Prostate gland (tissue), 2 donors: ENCODE data around the gene COL23A1. TPM values are rescaled to one million over a fixed set of nuclear protein-coding genes. Genes with fewer than 3 reads are reported as not detected.
"Not testable (repeated sequence)": the region's sequence is repeated elsewhere in the genome, so short reads cannot be mapped to it uniquely, and the experiment has no call there.

Experiments
- DNase-seq: peaks from one replicate; pipeline ENCODE4 v3.0.0-alpha.2; 2019; ENCODE audit warnings: low spot score
- H3K27ac ChIP-seq, 2 donors: fragments of 200-600 bp; sonication (generic); 2 replicates each; pipeline ENCODE4 v1.5.1; 2017 to 2019
- H3K27me3 ChIP-seq: fragments of 200-600 bp; sonication (generic); replicated peaks from 2 replicates; pipeline ENCODE4 v1.5.1; 2019; ENCODE audit not compliant: insufficient read depth
- H3K36me3 ChIP-seq, 2 donors: fragments of 200-600 bp; sonication (generic); 1 replicate in 1 of 2; 2 replicates in 1 of 2; pipeline versions ENCODE4 v1.5.1 to v1.8.1; 2017 to 2019
- H3K4me1 ChIP-seq: fragments of 200-600 bp; sonication (generic); replicated peaks from 2 replicates; pipeline ENCODE4 v1.5.1; 2019
- H3K4me3 ChIP-seq, 2 donors: fragments of 200-600 bp; sonication (generic); 2 replicates each; pipeline ENCODE4 v1.5.1; 2017 to 2019
- H3K9me3 ChIP-seq: fragments of 200-600 bp; sonication (generic); 2 replicates; pipeline ENCODE4 v1.5.1; 2017
- POLR2A ChIP-seq: fragments of 450-650 bp; IDR thresholded peaks from one replicate; pipeline ENCODE4 v1.6.1; 2016; ENCODE audit warnings: antibody characterized with exemption, mild to moderate bottlenecking
- POLR2AphosphoS5 ChIP-seq: sonication (generic); formaldehyde crosslinking; IDR thresholded peaks from one replicate; pipeline ENCODE4 v1.6.1; 2017; ENCODE audit warnings: antibody characterized with exemption
- WGBS: methylation state at CpG from one replicate; pipeline ENCODE4 v1.1.5; 2018; 5-methylcytosine and 5-hydroxymethylcytosine counted together
- intact Hi-C: fragments of 100-400 bp; cut with DNase I; formaldehyde crosslinking; loops from one replicate; pipeline ENCODE4 v1.14.2; 2022
- total RNA-seq, 2 donors: library from RNA; depleted of rRNA; stranded (reverse); fragments of >200 nt; gene quantifications; one replicate each; pipeline ENCODE4 v1.1.0, GENCODE V29; 2016
- TF ChIP-seq, protein P1 (sequence below), 4 experiments: fragments of 200-600 bp in 2 of 4; fragments of 450-650 bp in 2 of 4; sonication (generic) in 2 of 4; IDR thresholded peaks; 1 replicate in 3 of 4; 2 replicates in 1 of 4; pipeline ENCODE4 v1.5.1; 2016 to 2019; ENCODE audit warnings: antibody characterized with exemption in 4 of 4, mild to moderate bottlenecking in 2 of 4, moderate library complexity in 2 of 4

COL23A1 gene
- total RNA-seq, 2 donors from 2014 or later, result 2.7 to 6.1 TPM

- H3K9me3 ChIP-seq, result no peaks in the 10 kb centered on the region
- no peaks in the 10 kb centered on the region for H3K4me1 ChIP-seq
- peak overlapping the region in 1 of 2 donors; percentile 3 for H3K27ac ChIP-seq
- no peaks in the 10 kb centered on the region for H3K36me3 ChIP-seq
- WGBS, result 79% methylated on average over 12 of the region's 12 CpGs
- DNase-seq, result no peak
- H3K4me3 ChIP-seq, result no peak overlapping the region
- no peaks in the 10 kb centered on the region for H3K27me3 ChIP-seq
- TF ChIP-seq POLR2AphosphoS5 (no peak), POLR2A (no peak)
- intact Hi-C loops, result no loop called here
Observed at GRCh38 chr5:178304016-178304415, 286.2 kb downstream of the COL23A1 start.

DNA sequence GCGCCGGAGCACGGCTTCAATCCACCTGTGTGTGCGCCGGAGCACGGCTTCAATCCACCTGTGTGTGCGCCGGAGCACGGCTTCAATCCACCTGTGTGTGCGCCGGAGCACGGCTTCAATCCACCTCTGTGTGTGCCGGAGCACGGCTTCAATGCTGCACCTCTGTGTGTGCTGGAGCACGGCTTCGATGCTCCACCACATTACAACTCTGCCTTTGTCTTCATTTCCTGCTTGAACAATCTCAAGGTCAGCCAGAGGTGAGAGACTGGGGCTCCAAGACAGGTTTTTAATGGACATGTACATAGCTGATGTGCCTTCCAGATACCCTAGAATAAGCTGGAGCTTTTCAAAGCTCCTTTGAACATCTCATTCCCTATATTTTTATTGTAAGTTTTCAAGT lies 287.9 kb downstream of the COL23A1 start:
- DNase-seq, H3K27ac ChIP-seq, intact Hi-C loops, H3K36me3 ChIP-seq, H3K4me3 ChIP-seq, H3K4me1 ChIP-seq, H3K9me3 ChIP-seq, H3K27me3 ChIP-seq: not testable (repeated sequence)
- WGBS, result 80% methylated on average over 16 of the region's 16 CpGs

DNA sequence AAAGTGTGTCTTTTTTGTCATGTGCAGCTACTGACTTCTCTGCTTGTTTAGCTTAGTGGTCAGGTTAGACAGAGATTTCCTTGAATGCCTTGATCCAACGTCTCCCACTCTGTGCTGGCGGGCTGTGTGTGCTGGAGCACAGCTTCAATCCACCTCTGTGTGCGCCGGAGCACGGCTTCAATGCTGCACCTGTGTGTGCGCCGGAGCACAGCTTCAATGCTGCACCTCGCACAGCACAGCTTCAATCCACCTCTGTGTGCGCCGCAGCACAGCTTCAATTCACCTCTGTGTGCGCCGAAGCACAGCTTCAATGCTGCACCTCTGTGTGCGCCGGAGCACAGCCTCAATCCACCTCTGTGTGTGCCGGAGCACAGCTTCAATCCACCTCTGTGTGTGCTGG lies 288.6 kb downstream of the COL23A1 start:
- no peak overlapping the region for H3K4me3 ChIP-seq
- H3K9me3 ChIP-seq, result no peaks in the 10 kb centered on the region
- no peak for DNase-seq
- H3K4me1 ChIP-seq, result no peaks in the 10 kb centered on the region
- H3K36me3 ChIP-seq, result no peaks in the 10 kb centered on the region
- H3K27ac ChIP-seq, result no peak overlapping the region
- no peaks in the 10 kb centered on the region for H3K27me3 ChIP-seq
- intact Hi-C loops, result no loop called here
- TF ChIP-seq POLR2AphosphoS5 (no peak), POLR2A (no peak)
- TF ChIP-seq, protein P1, sequence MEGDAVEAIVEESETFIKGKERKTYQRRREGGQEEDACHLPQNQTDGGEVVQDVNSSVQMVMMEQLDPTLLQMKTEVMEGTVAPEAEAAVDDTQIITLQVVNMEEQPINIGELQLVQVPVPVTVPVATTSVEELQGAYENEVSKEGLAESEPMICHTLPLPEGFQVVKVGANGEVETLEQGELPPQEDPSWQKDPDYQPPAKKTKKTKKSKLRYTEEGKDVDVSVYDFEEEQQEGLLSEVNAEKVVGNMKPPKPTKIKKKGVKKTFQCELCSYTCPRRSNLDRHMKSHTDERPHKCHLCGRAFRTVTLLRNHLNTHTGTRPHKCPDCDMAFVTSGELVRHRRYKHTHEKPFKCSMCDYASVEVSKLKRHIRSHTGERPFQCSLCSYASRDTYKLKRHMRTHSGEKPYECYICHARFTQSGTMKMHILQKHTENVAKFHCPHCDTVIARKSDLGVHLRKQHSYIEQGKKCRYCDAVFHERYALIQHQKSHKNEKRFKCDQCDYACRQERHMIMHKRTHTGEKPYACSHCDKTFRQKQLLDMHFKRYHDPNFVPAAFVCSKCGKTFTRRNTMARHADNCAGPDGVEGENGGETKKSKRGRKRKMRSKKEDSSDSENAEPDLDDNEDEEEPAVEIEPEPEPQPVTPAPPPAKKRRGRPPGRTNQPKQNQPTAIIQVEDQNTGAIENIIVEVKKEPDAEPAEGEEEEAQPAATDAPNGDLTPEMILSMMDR (IDR thresholded peaks at IDR 0.05), result no peak
- WGBS, result 97% methylated on average over 12 of the region's 15 CpGs

DNA sequence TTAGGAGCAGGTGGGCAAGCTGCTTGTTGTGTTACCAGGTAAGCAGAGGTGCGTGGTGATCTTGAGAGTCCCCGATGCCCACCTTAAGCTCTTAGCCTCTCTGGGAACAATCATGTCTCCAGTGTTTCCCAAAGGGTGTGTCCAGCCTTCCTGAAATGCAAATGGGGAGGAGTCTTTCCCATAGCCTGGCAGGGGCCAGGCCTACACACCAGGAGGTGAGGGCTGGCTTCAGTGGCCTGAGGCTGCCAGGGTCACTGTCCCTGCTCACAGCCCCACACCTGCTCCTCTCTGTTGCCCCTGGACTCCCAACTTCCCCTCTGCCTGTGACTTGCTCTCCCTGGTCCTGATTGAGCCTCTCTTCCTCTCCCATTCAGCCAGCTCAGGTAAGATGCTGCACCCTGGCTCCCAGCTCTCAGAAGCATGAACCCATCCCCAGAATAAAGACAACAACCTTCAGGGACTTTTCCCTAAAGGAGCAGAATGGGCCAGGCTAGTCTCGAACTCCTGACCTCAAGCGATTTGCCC lies 291.8 kb downstream of the COL23A1 start:
- H3K4me3 ChIP-seq, result no peak overlapping the region
- no peak for DNase-seq
- H3K9me3 ChIP-seq, result no peaks in the 10 kb centered on the region
- no peaks in the 10 kb centered on the region for H3K4me1 ChIP-seq
- no peaks in the 10 kb centered on the region for H3K27me3 ChIP-seq
- no peaks in the 10 kb centered on the region for H3K36me3 ChIP-seq
- TF ChIP-seq POLR2A, result no peak
- TF ChIP-seq, protein P1 (IDR thresholded peaks at IDR 0.05), result no peak
- no peak for TF ChIP-seq POLR2AphosphoS5
- WGBS, result 99% methylated on average over 4 of the region's 4 CpGs
- H3K27ac ChIP-seq, result no peak overlapping the region
- intact Hi-C loops, result no loop called here

DNA sequence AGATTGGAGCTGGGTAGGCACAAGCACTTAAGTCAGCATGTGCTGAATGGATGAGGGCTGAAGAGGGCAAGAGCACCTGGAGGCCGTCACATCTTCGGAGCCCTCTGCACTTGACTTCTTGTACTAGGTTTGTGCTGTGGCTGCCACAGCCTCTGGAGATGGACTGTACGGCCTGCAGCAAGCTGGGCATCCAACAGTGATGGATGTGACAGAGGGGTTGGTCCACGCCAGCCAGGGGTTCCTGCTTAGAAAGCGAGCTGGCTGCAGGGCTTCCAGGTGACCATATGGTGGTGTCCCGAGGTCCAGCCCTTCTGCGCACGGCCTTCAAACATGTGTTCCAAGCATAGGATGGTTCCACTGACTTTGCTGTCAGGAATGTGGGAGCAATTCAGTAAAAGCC lies 292.4 kb downstream of the COL23A1 start:
- Histone ChIP-seq H3K27me3 (no peaks in the 10 kb centered on the region), H3K36me3 (no peaks in the 10 kb centered on the region), H3K4me3 (no peak overlapping the region), H3K4me1 (no peaks in the 10 kb centered on the region), H3K9me3 (no peaks in the 10 kb centered on the region), H3K27ac (no peak overlapping the region)
- intact Hi-C loops, result no loop called here
- no peak for DNase-seq
- WGBS, result 88% methylated on average over 7 of the region's 8 CpGs
- no peak for TF ChIP-seq POLR2AphosphoS5
- TF ChIP-seq POLR2A, result no peak
- TF ChIP-seq, protein P1 (IDR thresholded peaks at IDR 0.05), result no peak

DNA sequence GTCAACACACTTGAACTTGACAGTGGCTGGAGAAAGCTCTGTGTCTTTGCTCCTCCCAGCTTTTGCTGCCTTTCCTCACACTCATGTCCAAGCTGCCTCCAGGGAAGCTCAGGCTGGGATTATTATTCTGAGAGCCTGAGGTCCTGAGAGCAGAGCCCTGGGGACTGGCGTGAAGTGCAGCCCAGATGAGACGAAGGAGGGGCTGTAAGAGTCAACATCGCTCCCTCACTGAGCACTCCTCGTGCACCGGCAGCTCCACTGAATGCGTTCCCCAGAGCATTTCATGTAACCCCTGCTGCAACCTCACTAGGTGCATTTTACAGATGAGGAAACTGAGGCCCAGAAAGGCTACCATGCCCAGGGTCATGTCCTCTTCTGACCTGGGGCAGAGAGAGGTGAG lies 294.1 kb downstream of the COL23A1 start:
- Histone ChIP-seq H3K4me1 (no peaks in the 10 kb centered on the region), H3K27me3 (no peaks in the 10 kb centered on the region), H3K4me3 (no peak overlapping the region), H3K36me3 (no peaks in the 10 kb centered on the region), H3K27ac (no peak overlapping the region), H3K9me3 (no peaks in the 10 kb centered on the region)
- no peak for DNase-seq
- 88% methylated on average over 6 of the region's 6 CpGs for WGBS
- intact Hi-C loops, result no loop called here
- no peak for TF ChIP-seq POLR2A
- TF ChIP-seq POLR2AphosphoS5, result no peak
- TF ChIP-seq, protein P1 (IDR thresholded peaks at IDR 0.05), result no peak
